Measurements from ENCODE around the gene PTPRK.

Gene PTPRK

DNA sequence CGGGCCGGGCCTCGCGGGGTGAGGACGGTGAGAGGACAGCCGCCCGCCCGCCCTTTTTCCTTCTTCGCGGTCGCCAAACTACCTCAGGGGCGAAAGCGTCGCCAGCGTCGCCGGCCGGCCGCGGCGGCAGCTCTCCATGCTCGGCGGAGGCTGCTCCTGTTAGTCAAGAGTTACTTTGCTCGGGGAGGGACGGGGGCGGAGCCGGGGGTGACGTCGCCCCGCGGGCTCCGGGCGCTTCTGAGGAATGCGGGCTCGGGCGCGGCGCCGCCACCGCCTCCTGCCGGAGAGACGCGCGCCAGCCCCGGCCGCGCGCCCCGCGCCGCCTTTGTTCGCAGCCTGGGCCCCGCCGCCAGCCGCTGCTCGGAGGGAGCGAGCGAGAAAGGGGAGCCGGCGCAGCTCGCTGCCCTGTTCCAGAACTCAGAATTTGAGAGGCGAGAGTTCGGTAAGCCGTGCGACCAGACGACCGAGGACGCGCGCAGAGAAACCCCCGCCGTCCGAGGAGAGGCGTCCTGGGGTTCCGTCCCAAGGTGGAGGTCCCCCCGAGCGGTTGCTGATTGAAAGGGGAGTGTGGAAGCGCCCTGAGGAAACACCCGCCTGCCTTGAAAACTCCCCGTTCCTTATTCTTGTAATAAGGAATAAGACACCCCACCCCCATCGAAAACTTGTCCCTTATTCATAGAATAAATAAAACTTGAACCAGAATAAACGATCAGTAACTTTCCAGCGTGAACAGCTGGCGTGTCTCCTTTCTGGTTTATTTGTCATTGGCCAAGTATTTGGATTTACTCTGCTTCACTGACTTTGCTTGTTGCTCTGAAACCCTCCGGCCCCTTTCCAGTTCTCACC, at the start of gene PTPRK:
PTPRK (minus strand) TSS at position 164 of the 846 bp plus-strand sequence. CDS start 241 bp downstream, outside the sequence.
- peak; percentile 73 to 90 (median 77) for DNase-seq (ENCODE audit: low read depth in 3 of 3)

DNA sequence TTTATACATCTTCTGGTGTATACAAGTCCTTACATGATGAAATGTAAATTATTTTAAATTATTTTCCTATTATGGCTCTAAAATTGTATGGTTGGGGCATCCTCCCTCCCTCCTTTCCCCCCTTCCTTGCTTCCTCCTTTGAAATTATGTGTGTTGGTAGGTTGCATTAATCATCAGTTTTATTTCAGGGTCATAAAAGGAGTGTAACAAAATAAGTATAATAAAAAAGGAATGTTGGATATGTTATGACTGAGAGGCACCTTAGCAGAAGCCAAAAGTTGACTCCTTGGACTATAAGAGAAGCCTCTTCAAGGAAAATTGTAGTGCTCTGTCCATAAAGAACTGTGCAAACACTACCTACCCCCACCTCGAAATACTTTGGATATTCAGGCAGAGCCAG, 46.6 kb upstream of the PTPRK start:
- no peak for DNase-seq (ENCODE audit: low read depth in 3 of 3)

DNA sequence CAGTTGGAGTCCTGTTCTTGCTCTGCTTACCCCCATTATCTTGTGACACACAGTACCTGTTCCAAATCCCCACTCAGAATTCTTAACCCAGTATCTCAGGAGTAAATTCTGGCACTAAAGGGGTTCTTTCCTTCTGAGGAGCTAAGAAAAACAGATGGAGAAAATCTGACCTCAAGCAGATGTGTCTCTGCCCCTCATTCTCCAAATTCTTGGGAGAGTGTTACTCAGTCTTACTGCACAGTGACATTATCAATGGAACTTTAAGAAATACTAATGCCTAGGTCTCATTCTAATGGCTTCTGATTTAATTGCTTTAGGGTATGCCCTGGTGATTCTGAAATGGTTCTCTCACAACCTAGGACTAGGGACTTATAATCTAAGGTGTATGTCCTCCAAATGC, 40.6 kb upstream of the PTPRK start:
- no peak for DNase-seq (ENCODE audit: low read depth in 3 of 3)

DNA sequence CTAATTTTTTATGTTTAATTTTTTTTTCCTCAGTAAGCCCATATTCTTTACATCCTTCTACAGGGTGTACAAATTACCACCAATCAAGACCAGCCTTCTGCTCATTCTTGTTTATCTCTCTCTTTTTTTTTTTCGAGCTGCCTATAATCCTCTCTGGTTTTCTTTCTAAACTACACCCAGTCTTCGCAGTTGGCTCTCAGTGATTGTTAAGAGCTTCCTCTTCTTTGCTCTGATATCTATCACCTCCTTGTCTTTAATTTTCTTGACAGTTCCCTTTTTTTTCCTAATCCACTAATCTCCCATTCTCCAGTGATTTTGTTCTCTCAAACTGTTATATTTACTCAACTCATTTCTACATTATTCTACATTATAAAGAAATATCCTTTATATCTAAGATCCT, 38.5 kb upstream of the PTPRK start:
- DNase-seq (ENCODE audit: low read depth in 3 of 3): no peak

DNA sequence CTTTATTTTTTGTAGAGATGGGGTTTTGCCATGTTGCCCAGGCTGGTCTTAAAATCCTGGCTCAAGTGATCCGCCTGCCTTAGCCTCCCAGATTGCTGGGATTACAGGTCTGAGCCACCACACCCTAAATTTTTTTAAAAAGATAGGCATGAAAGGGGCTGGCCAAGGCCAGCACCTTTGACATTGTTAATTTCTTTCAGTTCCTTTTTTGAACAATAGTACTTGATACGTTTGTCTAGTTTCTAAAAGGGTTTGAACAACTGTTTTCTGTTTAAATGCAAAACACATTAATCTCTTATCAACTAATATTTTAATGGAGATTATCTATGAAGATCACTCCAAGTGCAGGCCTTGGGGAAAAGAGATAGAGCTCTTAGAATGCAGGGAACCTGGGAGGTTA, 37.6 kb upstream of the PTPRK start:
- no peak for DNase-seq (ENCODE audit: low read depth in 3 of 3)

DNA sequence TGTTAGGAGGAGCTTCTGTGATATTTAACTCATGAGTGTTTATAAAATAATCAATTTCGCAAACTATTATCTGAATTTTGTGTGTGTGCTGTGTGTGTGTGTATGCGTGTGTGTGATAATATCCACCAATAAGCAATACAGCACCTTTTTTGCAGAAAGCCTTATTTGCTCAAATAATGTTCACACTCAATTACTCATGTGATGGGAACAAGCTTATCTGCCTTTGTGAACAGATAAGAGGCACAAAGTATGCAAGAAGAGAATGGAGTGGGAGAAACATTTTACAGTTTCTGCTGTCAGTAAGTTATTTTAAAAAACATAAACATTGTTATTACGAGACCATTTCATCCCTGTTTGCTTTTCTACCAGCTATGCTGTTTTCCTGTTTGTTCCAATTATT, 36.7 kb upstream of the PTPRK start:
- no peak for DNase-seq (ENCODE audit: low read depth in 3 of 3)

DNA sequence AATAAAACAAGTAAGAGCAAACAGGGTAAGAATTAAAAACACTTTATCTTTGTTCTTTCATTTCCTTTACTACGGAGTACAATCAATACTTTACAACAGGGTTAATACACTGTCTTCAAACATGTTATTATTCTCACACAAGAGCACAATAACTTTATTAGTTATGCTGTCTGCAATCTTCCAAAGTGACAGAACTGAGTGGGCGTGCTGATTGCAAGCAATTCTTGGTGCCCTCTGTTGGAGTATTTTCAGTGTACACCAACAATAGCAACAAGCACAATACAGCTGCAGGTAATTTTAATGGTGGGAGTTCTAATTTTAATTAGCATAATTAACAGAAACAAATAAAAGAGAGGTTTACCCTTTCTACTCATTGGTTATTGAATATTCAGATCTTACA, 33.9 kb upstream of the PTPRK start:
- no peak for DNase-seq (ENCODE audit: low read depth in 3 of 3)

DNA sequence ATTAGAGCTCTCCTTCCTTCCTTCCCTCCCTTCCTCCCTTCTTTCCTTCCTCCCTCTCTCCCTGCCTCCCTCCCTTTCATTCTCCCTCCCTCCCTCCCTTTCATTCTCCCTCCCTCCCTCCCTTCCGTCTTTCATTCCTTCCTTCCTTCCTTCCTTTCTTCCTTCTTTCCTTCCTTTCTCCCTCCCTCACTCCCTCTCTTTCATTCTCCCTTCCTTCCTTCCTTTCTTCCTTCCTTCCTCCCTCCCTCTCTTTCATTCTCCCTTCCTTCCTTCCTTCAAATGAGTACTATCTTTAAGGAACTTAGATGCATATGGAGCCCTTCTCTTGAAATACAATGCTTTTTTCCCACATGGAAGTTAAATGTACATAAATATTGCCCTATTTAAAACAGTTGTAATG, 20.9 kb upstream of the PTPRK start:
- no peak for DNase-seq (ENCODE audit: low read depth in 3 of 3)

DNA sequence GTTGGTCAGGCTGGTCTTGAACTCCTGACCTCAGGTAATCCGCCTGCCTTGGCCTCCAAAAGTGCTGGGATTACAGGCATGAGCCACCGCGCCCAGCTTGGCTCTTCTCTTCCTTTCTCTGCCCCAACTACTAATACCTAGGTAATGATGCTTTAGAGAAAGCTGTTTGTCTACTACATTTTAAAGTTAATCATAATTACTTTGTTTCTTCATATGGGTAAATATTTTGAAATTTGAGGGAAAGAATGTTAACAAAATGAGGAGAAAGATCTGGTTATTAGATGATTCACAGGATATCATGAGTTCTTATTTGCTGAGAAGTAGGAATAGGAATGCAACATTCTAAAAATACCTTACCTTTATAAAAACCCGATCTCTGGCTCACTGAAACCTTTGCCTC, 18.4 kb upstream of the PTPRK start:
- DNase-seq (ENCODE audit: low read depth in 3 of 3): no peak

DNA sequence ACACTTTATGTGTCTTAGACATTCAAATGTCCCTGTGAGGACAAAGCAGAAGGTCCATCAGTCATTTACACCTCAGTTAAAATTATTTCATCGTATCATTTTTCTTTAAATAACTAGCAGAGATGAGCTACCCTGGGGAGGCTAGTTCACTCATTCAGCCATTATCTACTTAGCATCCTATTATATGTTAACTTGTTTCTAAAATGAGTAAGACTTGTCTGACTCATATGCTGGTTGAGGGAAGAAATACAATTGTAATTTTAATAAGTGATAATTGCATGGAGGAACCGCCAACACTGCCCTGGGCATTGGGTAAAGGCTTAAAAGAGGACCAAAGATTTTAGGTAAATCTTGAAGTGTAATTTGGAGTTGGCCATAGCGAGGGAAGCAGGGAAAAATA, 12.4 kb upstream of the PTPRK start:
- no peak for DNase-seq (ENCODE audit: low read depth in 3 of 3)

DNA sequence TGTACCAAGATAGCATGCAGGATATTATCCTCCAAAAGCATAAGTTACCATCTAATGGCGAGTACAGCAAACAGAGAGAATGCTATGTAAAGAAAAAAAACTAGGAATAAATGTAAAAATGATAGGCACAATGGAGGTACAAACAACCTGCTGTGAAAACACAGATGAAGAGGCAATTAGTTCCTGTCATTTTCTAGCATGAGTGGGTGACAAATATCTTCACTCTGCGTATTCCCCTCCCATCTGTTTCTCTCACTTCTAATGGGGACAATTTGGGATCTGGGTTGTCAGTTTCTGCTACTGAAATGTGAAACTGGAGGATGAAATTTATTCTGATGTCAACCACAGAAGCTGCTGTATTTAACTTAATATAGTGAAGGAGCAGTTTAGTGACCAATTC, 11.7 kb upstream of the PTPRK start:
- DNase-seq (ENCODE audit: low read depth in 3 of 3): no peak

DNA sequence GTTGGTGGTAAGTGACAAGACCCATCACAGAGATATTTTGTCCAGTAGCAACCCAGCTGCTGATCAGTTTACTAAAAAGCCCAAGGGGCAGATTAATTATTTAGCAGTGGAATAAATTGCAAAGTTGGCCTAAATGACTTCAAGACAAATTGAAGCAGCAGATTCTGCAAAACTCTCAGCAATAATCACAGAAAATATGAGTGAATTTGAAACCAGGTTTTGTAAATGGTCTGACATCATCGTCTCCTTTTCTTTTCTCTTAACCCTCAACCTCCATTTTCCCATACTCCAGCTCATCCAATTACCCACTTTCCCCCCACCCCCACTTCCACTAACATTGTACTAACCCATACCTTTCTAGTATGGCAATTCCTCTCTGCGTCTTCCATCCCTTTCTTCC, 11.3 kb upstream of the PTPRK start:
- no peak for DNase-seq (ENCODE audit: low read depth in 3 of 3)

DNA sequence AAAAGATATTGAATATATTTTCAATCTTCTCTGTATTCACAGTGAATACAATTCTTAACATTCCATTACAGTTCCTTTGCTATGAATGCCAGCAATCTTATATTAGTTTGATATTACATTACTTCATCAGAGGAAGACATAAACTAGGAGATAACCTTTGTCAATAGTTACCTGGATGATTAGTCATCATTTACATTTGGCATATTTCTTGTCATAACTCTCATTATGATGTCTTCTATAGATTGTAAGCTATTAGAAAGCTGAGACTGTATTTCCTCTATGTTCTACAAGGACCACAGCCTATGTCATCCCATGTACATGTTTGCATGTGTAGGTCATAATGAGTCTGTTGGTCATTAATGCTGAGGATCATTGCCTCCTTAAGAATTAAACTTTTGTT, 7.8 kb upstream of the PTPRK start:
- no peak for DNase-seq (ENCODE audit: low read depth in 3 of 3)

DNA sequence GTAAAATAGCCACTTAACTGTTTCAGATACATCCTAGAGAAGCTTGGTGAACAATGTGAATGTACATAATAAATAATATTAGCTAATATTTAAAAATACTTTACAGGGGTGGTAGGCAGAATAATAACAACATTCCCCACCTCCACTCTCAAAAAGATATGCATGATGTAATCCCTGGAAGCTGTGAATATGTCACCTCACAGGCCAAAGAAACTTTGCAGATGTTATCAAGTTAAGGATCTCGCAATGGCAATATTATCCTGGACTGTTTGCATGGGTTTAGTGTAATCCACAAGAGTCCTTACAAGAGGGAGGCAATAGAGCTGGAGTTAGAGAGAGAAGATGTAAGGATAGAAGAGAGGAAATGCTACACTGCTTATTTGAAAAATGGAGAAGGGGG, 7.0 kb upstream of the PTPRK start:
- no peak for DNase-seq (ENCODE audit: low read depth in 3 of 3)

DNA sequence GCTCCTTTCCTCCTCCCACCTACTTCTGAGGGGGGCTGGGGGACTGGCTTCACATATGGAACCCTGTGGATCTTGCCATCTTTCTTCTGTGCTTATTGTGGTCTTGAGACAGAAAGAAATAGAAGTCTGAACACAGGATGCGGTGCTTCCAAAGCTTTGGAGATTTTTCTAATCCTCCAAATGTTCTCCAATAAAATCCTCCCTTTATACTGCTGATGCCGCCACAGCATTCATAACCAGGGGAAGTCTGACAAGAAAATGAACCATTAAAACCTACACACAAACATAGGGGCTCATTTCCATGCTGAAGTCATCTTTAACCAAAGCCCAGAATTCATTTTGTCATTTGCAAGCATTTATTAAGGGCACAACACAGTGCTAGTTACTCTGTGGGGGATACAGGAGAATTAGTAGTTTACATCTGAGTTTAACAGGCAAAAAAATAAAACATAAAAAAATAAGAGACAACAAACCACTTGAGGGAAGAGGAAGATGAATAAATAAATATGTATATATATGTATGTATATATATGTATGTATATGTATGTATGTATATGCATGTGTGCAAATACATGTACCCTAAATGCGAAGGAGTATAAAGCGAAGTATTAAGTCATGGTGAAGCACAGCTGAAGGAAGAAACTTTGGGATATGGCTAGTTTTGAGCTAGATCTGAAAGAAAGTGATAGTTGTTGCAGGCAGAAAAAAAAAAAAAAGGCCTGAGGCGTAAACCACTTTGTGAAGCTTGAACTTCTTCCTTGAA, 5.9 kb upstream of the PTPRK start:
- DNase-seq (ENCODE audit: low read depth in 3 of 3): no peak

DNA sequence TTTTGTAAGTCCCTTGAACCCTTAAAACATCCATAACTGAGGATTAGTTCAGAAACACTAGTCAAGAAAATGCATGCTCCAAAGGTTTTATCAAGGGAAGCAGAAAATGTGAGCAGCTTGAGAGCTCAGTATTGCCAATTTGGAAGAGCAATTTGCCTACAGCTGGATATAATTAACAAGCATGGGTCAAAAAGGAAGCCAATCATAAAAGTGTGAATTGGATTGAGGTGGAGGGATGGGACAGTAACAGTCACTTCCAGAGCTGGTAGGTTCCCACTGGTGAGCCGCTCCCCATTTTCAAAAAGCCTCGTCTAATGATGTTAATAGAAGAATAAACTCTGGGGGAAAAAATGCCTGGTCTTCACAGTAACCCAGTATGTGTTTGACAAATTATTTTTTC, 5.0 kb upstream of the PTPRK start:
- DNase-seq (ENCODE audit: low read depth in 3 of 3): no peak

DNA sequence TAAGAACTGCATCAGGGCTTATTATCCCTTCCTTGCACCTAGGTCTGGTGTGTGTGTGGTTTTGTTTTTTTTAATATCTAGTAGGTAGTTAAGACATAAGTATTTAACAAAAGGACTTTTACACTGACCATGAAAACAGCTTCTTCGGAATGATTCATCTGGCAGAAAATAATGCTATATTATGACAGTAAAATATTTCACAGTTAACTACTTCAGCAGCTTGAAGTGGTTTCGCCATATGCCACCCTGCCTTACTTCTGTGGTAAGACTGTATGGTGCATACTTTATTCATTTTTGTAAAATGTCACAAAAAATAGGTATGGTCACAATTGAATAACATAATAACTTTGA, 858 bp upstream of the PTPRK start:
- DNase-seq (ENCODE audit: low read depth in 3 of 3): no peak

DNA sequence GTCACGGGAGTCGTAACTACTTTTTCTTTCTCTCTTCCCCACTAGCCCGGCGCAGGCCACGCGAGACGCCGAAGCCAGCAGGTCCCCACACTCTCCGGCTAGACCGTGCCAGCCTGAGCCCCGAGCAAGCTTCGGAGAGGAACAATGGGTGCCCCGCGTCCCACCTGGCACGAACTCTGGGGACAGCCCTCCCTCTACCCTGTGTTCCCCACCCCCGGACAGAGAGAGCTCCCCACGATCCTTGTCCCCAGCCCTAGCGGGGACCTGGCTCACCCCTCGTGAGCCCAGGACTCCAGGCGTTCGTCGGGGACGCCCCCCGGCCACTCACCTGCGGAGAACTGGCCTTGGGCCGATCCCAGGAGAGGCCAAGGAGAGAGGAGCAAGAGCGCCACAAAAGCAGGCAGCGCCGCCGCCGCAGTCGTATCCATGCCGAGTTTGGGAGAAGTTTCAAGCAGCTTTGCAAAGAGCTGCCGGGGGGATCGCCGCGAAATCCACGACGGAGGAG, 416 bp downstream of the PTPRK start:
- DNase-seq (ENCODE audit: low read depth in 3 of 3): peak in 2 of 3 experiments; percentile 3 to 20

DNA sequence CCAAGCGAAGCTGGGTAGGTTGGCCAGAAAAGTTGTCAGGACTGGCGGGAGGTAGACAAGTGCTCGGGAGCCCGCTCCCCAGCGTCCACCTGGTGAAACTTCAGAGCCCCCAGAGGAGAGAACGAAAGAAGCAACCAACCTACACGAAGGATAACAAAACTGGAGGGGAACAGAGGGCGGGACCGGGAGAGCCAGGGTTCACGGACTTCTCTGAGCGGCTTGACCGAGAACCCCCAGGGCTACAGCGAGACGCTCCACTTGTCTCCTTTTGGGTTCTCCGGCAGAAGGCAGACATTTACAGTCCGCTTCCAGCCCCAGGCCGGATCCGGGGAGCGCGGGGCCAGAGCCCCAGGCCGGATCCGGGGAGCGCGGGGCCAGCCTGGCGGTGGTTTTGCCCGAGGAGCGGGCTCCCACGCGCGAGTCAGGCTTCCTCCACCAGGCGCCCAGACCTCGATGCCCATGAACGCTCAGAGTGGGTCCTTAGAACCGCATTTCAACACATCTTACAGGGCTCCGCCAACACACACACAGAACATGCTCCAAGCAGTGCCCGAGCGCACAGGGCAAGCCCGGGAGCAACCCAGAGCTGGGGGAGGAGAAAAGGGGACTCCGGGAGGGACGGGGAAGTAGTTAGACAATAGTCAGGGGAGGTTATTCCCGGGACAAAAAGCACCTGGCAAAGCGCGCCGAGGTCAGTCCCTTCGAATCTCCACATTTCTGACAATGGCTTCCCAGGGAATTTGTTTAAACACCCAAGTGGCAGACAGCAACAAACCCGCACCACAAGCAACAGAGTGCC, 1.1 kb downstream of the PTPRK start:
- peak in 1 of 3 experiments; percentile 14 for DNase-seq (ENCODE audit: low read depth in 3 of 3)

DNA sequence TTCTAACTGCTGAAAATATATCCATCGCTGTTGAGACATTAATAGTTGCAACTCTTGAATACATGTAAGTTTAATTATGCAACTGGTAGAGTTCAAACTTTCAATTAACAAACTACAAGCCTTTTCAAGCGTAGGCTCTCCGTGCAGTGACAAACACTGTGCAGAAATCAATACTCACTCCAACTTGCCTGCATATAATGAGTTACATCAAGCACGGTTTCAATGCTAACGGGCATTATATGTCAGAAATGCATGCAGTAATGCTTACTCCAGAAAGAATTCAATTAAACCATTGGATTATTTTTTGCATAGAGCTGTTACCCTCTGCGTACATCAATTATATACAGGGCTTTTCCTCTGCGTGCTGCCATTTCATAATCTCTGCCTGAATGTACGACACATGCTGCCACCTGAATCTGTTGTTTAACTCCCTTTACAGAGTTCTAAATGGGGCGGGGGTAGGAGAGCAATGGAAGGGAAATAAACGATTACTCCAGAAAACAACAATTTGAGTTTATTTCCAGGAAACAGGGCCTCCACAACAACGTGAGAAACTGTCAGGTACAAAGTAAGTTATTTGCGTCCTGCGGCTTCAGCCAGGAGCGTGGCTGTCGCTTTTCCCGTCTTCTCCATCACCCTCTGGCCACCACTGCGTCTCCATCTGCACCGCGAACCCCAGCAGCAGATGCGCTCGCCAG, 1.8 kb downstream of the PTPRK start:
- DNase-seq (ENCODE audit: low read depth in 3 of 3): no peak

DNA sequence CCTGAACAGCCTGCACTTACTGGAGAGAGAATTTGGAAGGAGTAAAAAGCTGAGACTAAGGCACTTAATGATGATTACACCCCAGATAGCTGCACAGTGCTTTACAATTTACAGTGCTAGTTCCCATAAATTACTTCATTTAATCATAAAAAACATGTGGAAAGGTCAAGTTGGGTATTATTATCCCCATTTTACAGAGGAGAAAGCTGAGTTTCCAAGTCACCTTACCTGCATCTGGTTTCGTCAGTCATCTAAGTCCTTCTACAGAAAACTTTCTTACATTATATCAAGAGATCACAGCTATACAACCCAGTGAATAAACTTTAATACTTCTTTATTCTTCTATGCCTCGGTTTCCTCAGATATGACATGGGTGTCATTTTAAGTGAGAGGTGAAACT, 3.3 kb downstream of the PTPRK start:
- no peak for DNase-seq (ENCODE audit: low read depth in 3 of 3)

DNA sequence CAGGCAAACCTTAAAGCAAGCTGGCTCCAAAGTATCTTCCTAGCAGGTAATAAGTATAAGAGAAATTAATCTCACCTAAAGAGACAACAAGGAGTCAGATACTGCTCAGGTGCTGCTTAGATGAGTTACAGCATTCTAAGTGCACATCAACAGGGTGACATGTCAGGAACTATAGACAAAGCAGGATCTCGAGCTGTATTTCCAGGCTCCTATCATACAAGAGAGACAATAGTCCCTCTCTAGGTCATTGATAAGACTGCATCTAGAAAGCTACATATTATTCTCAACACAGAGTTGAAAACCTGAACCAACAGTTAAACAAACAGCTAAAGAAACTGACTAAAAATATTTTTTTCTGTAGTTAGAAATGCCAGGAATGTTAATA, 3.9 kb downstream of the PTPRK start:
- DNase-seq (ENCODE audit: low read depth in 3 of 3): no peak
